GM21717 (cell line): ENCODE measurements around the gene GJA4.
"Not testable (repeated sequence)": the region's sequence is repeated elsewhere in the genome, so short reads cannot be mapped to it uniquely, and the experiment has no call there.

Experiments used
- ATAC-seq: cut with Tn5 transposase; IDR thresholded peaks from one replicate; pipeline ENCODE4 v1.9.1; 2021; ENCODE audit warnings: mild to moderate bottlenecking, moderate library complexity; ENCODE audit not compliant: unreplicated experiment

Gene GJA4

GRCh38 chr1:34768856-34769255 lies 23.9 kb upstream of the GJA4 start:
- no peak for ATAC-seq

DNA sequence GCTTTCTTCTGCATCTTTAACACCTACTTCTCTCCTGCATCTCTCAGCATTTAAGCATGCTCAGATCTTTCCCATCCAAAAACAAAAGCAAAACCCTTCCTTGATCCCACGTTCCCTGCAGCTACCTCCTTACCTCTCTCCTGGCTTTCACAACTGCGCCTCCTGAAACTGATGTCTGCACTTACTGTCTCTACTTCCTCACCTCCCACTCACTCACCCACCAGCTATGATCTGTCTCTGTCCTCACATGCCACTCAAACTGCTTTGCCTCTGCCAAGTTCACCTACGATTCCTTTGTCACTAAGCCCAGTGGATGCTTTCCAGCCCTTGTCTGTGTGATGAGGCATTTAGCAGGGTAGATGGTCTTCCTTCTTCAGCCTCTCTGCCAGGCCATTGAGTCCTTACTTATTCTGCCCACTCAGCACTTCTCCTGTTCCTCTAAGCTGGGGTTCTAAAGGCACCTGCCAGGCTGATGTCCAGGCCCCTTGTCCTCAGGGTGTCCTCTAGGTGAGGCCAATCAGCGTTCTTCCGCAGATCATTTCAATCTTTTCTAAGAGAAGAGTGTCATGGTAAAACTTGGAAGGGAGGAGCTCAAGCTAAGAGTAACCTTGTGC lies 21.8 kb upstream of the GJA4 start:
- ATAC-seq, result no peak

DNA sequence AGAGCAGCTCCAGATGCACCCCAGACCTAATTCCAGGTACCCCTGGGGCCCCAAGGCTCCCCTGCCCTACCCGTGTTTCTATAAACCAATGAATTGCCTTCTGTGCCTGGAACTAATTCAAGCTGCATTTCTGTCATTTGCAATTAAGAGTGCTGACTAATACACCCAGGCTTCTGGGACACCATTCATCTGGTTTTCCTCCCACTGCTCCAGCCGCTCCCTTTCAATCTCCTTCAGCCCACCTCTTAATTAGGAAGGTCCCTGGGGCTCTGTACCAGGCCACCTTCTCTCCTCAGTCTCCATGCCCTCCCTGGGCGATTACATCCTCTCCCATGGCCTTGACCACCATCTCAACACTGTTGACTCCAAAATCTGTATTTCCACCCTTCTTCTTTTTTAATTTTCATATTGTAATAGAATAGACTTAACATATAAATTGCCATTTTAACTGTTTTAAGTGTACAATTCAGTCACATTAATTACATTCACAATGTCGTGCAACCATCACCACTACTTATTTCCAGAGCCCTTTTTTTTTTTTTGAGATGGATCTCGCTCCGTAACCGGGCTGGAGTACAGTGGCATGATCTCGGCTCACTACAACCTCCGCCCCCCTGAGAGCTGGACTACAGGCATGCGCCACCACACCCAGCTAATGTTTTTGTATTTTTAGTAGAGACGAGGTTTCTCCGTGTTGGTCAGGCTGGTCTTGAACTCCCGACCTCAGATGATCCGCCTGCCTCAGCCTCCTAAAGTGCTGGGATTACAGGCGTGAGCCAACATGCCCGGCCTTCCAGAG lies 21.0 kb upstream of the GJA4 start:
- no peak for ATAC-seq

GRCh38 chr1:34773114-34773513 lies 19.7 kb upstream of the GJA4 start:
- not testable (repeated sequence) for ATAC-seq

DNA sequence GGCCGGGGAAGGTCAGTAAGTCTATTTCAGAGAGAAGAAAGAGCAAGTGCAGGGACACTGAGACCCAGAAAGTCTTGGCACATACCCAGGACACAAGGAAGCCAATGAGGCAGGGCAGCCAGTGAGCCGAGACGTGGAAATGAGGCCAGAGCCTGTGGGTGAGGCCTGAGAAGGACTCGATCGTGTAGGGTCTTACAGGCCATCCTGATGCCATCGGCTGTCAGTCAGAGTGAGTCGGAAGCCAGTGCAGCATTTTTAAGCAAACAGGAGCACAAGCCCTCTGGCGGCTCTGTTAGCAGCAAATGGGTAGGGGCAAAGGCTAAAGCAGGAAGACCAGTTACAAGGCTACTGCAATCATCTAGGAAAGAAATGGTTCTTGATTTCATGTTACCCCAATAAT lies 17.8 kb upstream of the GJA4 start:
- ATAC-seq, result no peak

DNA sequence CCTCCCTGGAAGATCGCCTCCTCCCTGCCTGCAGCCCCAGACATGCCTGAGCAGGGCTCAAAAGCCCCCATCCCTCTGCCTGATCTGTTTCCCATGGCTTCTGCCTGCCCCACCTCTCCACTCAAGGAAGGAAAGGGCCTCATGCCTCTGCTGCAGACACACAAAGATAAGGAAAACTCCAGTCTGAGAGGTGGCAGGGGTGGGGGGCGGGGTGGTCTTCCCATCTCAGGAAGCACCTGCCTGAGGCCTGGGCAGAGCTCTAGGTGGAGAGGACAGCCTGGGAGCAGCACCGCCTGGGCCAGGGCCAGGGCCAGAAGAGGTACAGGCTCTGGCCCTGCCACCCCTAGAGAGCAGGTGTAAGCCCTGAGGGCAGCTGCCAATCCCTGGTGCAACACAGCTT lies 15.9 kb upstream of the GJA4 start:
- no peak for ATAC-seq

GRCh38 chr1:34777519-34778321 lies 15.1 kb upstream of the GJA4 start:
- no peak for ATAC-seq

- ATAC-seq, result no peak
These were observed 14.4 kb upstream of the GJA4 start for GRCh38 chr1:34778381-34778780.

DNA sequence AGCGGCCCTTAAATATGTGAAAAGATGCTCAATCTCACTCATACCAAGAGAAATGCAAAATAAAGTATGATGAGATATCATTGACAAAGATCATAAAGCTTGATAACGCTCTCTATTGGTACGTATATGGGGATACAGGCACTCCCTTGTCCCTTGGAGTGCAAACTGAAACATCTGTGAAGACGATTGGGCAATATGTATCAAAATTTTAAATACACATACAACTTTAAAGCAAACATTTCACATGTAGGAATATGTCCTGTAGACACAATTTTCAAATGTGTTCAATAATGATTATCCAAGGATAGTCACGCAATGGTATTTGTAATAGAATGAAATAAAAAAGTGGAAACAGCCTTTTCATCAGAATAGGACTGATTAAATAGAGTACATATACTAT lies 13.8 kb upstream of the GJA4 start:
- ATAC-seq, result no peak

- ATAC-seq, result no peak
These were observed 13.3 kb upstream of the GJA4 start for GRCh38 chr1:34779526-34779925.

- ATAC-seq, result no peak
These were observed 12.8 kb upstream of the GJA4 start for GRCh38 chr1:34779962-34780361.

DNA sequence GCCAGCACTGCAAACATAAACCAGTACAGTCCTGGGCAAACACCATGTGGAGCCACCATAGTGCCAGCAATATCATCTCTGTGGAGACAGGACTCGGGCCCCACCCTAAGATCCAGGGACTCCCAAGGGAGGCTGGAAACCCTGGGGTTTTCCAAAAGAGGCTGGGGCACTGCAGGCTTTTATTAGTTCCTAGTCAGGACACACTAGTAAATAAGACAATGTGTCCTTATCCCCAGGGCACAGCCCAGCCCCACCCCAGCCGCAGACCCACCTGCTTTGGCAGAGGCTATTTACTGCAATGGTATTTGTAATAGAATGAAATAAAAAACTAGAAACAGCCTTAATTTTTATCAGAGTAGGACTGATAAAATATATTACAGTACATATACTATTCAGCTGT lies 12.3 kb upstream of the GJA4 start:
- no peak for ATAC-seq

DNA sequence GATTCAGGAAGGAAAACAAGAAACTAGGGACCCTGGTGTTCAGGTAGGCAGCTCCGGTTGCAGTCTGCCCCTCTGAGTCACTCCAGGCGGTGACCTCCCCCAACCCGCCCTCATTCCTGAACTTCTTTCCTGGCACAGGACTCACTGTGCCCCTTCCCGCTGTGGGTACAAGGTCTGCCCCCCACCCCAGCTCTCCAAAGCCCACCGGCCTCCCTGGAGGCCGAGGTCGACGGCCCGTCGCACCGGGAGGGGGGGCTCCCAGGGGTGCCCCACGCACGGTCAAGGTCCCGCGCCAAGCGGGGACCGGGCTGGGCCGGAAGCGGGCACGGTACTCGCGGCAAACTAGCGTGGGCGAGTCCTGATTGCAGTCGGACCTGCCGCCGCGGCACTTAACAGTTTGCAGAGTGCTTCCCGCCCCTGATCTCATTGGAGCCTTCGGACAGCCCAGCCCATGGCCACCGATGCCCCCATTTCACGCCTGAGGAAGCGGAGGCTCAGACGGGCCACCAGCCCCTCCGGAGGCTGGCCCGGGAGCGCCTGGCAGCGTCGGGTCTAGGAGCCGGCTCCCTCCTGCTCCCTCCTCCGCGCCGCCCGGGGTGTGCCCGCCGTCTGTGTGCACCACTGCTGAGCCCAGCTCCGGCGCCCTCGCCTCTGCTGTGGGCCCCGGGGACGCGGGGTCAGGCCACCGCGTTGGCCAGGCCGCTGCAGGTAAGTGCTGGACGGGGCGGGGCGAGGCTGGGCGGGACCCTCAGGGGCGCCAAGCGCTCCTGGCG lies 11.5 kb upstream of the GJA4 start, which contains the start of gene GJB3:
TSS of gene GJB3 (plus strand) at position 144 of the 773 bp plus-strand sequence. CDS start 3,549 bp downstream, outside the sequence.
- no peak for ATAC-seq

DNA sequence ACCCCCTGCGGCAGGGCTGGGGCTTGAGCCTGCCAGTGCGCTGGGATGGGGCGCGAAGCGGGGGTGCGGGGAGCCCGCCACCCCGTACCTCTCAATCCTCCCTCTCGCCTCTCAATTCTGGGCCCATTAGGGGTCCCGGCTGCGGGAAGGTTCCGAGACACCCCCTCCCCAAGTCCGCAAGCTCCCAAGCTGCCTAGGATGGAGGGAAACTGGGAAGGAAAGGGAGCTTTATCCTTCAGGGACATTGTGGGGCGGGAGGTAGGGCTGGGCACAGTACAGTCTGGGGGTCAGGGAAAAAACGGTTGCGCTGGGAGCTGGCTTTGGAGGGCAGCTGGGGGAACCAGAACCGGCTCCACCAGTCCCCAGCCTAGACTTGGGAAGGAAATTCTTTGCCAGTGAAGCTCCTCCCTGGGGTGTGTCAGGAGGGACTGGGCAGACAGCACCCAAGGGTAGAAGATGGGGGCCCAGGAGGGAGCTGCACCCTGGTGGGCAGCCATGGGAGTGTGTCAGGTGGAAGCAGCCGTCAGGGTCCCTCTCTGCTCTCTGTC lies 10.9 kb upstream of the GJA4 start:
- no peak for ATAC-seq

- no peak for ATAC-seq
These were observed 8.0 kb upstream of the GJA4 start for GRCh38 chr1:34784751-34785221.

GRCh38 chr1:34785231-34785874 lies 7.4 kb upstream of the GJA4 start:
- no peak for ATAC-seq

- ATAC-seq, result no peak
These were observed 6.8 kb upstream of the GJA4 start for GRCh38 chr1:34785875-34786470.

GRCh38 chr1:34786521-34787325 lies 6.1 kb upstream of the GJA4 start:
- ATAC-seq, result no peak
